HEK293 (cell line): ENCODE measurements around the gene FAM234A.
"Not testable (repeated sequence)": the region's sequence is repeated elsewhere in the genome, so short reads cannot be mapped to it uniquely, and the experiment has no call there.

Source experiments
- CTCF ChIA-PET: fragments of 350-600 bp; formaldehyde crosslinking; extraction: SDS; loops from one replicate; lab custom pipeline; 2021; ENCODE audit warnings: antibody characterized with exemption; lab: Yijun Ruan, JAX
- POLR2A ChIA-PET: fragments of 300-600 bp; formaldehyde crosslinking; extraction: SDS; loops from one replicate; lab custom pipeline; 2020; ENCODE audit warnings: antibody characterized with exemption, inconsistent platforms; lab: Yijun Ruan, JAX
- H3K27ac ChIP-seq: fragments of 200-500 bp; sonication (Bioruptor generic); 2 replicates; pipeline ENCODE4 v1.5.1; 2014; ENCODE audit warnings: low read depth, low read length, control low read depth, inconsistent platforms; ENCODE audit errors: extremely low read depth
- H3K36me3 ChIP-seq, 2 experiments: fragments of 200-500 bp in 1 of 2; sonication (Bioruptor generic) in 1 of 2; 1 replicate in 1 of 2; 2 replicates in 1 of 2; pipeline ENCODE4 v1.5.1; 2014 to 2017; ENCODE audit warnings: inconsistent platforms in 2 of 2, low read length in 2 of 2; ENCODE audit not compliant: control insufficient read depth in 2 of 2, insufficient read depth in 1 of 2
- H3K4me1 ChIP-seq: fragments of 200-500 bp; sonication (Bioruptor generic); 2 replicates; pipeline ENCODE4 v1.5.1; 2014; ENCODE audit warnings: mild to moderate bottlenecking, low read length, inconsistent platforms; ENCODE audit not compliant: control insufficient read depth, insufficient read depth
- H3K4me3 ChIP-seq: 2 replicates; pipeline ENCODE4 v1.5.1; 2011; ENCODE audit warnings: low read depth, mild to moderate bottlenecking, control low read depth, low read length, moderate library complexity
- H3K9me3 ChIP-seq: fragments of 200-500 bp; sonication (Bioruptor generic); 2 replicates; pipeline ENCODE4 v1.5.1; 2014; ENCODE audit warnings: low read depth, low read length, inconsistent platforms; ENCODE audit not compliant: control insufficient read depth, insufficient read depth
- CTCF ChIP-seq: fragments of 450-650 bp; formaldehyde crosslinking; IDR thresholded peaks from 2 replicates; pipeline ENCODE4 v1.5.1; 2016; ENCODE audit warnings: missing biosample characterization, missing genetic modification characterization
- MEIS1 ChIP-seq: sonication (generic); formaldehyde crosslinking; IDR thresholded peaks from 2 replicates; pipeline ENCODE4 v1.8.1; 2022; ENCODE audit warnings: missing genetic modification reagents, mild to moderate bottlenecking, borderline replicate concordance
- OVOL3 ChIP-seq: fragments of 450-650 bp; formaldehyde crosslinking; IDR thresholded peaks from 2 replicates; pipeline ENCODE4 v1.5.1; 2016; ENCODE audit warnings: missing biosample characterization, missing genetic modification characterization
- PBX3 ChIP-seq: sonication (generic); formaldehyde crosslinking; IDR thresholded peaks from 2 replicates; pipeline ENCODE4 v1.8.1; 2022; ENCODE audit warnings: mild to moderate bottlenecking, moderate library complexity, missing genetic modification reagents
- ZIC2 ChIP-seq: fragments of 450-650 bp; formaldehyde crosslinking; IDR thresholded peaks from 2 replicates; pipeline ENCODE4 v1.5.1; 2016; ENCODE audit warnings: missing biosample characterization, missing genetic modification characterization
- ZNF121 ChIP-seq: fragments of 450-650 bp; formaldehyde crosslinking; IDR thresholded peaks from 2 replicates; pipeline ENCODE4 v1.5.1; 2016; ENCODE audit warnings: missing biosample characterization, missing genetic modification characterization
- ZNF18 ChIP-seq: fragments of 450-650 bp; formaldehyde crosslinking; IDR thresholded peaks from 2 replicates; pipeline ENCODE4 v1.5.1; 2016; ENCODE audit warnings: missing biosample characterization, missing genetic modification characterization
- ZNF19 ChIP-seq: fragments of 450-650 bp; formaldehyde crosslinking; IDR thresholded peaks from 2 replicates; pipeline ENCODE4; 2016; ENCODE audit warnings: missing biosample characterization, missing genetic modification characterization, low read depth
- ZNF350 ChIP-seq: fragments of 450-650 bp; formaldehyde crosslinking; IDR thresholded peaks from 2 replicates; pipeline ENCODE4 v1.5.0; 2017; ENCODE audit warnings: missing biosample characterization, mild to moderate bottlenecking, missing genetic modification characterization
- ZNF473 ChIP-seq: fragments of 450-650 bp; formaldehyde crosslinking; IDR thresholded peaks from 2 replicates; pipeline ENCODE4 v1.5.1; 2017; ENCODE audit warnings: missing biosample characterization, missing genetic modification characterization
- ZNF501 ChIP-seq: fragments of 450-650 bp; formaldehyde crosslinking; IDR thresholded peaks from 2 replicates; pipeline ENCODE4 v1.5.1; 2016; ENCODE audit warnings: missing biosample characterization, missing genetic modification characterization
- ZNF529 ChIP-seq: fragments of 450-650 bp; formaldehyde crosslinking; IDR thresholded peaks from 2 replicates; pipeline ENCODE4 v1.5.1; 2017; ENCODE audit warnings: missing genetic modification characterization, missing biosample characterization; ENCODE audit not compliant: insufficient replicate concordance
- ZNF629 ChIP-seq: fragments of 450-650 bp; formaldehyde crosslinking; IDR thresholded peaks from 2 replicates; pipeline ENCODE4 v1.5.1; 2017; ENCODE audit warnings: missing biosample characterization, missing genetic modification characterization
- ZNF692 ChIP-seq: fragments of 450-650 bp; formaldehyde crosslinking; IDR thresholded peaks from 2 replicates; pipeline ENCODE4 v1.5.1; 2016; ENCODE audit warnings: missing biosample characterization, missing genetic modification characterization
- ZNF768 ChIP-seq: fragments of 450-650 bp; formaldehyde crosslinking; IDR thresholded peaks from 2 replicates; pipeline ENCODE4 v1.5.1; 2018; ENCODE audit warnings: missing biosample characterization, mild to moderate bottlenecking, missing genetic modification characterization
- ZSCAN30 ChIP-seq: fragments of 450-650 bp; IDR thresholded peaks from 2 replicates; pipeline ENCODE4 v1.5.1; 2018; ENCODE audit warnings: missing biosample characterization, mild to moderate bottlenecking, missing genetic modification characterization, moderate library complexity
- TF ChIP-seq, protein P1 (sequence below): fragments of 450-650 bp; formaldehyde crosslinking; IDR thresholded peaks from 2 replicates; pipeline ENCODE4 v1.5.1; 2017; ENCODE audit warnings: missing biosample characterization, missing genetic modification characterization
- TF ChIP-seq, protein P2 (sequence below): fragments of 450-650 bp; formaldehyde crosslinking; IDR thresholded peaks from 2 replicates; pipeline ENCODE4 v1.5.1; 2016; ENCODE audit warnings: missing biosample characterization, missing genetic modification characterization

The FAM234A gene

DNA sequence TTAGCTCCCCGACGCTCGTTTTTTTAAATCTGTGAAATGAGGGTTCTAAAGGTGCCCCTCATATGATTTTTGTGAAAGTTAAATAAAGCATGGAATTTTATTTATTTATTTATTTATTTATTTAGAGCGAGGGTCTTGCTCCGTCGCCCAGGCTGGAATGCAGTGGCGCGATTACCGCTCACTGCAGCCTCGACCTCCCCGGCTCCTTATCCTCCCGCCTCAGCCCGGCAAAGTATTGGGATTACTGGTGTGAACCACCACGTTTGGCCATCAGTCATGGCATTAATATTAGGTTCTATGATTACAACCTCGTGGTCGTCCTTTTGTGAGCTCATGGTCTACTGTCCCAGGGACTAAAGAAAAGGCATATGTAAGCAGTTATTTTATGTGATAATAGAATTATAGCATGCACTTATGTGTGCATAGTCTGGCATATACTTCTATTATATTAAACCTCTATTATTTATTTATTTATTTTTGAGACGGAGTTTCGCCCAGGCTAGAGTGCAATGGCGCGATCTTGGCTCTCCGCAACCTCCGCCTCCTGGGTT is 4.8 kb upstream of the FAM234A start:
- Histone ChIP-seq H3K4me3 (peak overlapping the region; percentile 89; the same call in 1 of the 2 replicates), H3K36me3 (peaks cover 7 to 30% of the 10 kb centered on the region in 2 experiments), H3K9me3 (no peaks in the 10 kb centered on the region), H3K27ac (no peak overlapping the region), H3K4me1 (no peaks in the 10 kb centered on the region)
- POLR2A ChIA-PET: interaction anchor here (3.9 kb wide), 1 partner anchor 123 kb away, joined by 31 read pairs; the partner anchor contains the start of gene AXIN1
- TF ChIP-seq PBX3 (CRISPR knock-in tag): no peak
- TF ChIP-seq, protein P1, sequence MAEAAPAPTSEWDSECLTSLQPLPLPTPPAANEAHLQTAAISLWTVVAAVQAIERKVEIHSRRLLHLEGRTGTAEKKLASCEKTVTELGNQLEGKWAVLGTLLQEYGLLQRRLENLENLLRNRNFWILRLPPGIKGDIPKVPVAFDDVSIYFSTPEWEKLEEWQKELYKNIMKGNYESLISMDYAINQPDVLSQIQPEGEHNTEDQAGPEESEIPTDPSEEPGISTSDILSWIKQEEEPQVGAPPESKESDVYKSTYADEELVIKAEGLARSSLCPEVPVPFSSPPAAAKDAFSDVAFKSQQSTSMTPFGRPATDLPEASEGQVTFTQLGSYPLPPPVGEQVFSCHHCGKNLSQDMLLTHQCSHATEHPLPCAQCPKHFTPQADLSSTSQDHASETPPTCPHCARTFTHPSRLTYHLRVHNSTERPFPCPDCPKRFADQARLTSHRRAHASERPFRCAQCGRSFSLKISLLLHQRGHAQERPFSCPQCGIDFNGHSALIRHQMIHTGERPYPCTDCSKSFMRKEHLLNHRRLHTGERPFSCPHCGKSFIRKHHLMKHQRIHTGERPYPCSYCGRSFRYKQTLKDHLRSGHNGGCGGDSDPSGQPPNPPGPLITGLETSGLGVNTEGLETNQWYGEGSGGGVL (tag by site-specific recombination): no peak
- TF ChIP-seq ZNF692: no peak
- TF ChIP-seq ZNF350 (tag by site-specific recombination): no peak
- no peak for TF ChIP-seq ZNF529 (tag by site-specific recombination)
- TF ChIP-seq ZSCAN30 (tag by site-specific recombination): no peak
- TF ChIP-seq OVOL3 (tag by site-specific recombination): no peak
- TF ChIP-seq ZNF19 (tag by site-specific recombination): no peak
- no peak for TF ChIP-seq ZNF473 (tag by site-specific recombination)
- no peak for TF ChIP-seq ZIC2
- TF ChIP-seq ZNF18 (tag by site-specific recombination): no peak
- TF ChIP-seq MEIS1 (CRISPR knock-in tag): no peak
- TF ChIP-seq CTCF (tag by site-specific recombination): no peak
- no peak for TF ChIP-seq ZNF768 (tag by site-specific recombination)
- no peak for TF ChIP-seq ZNF629 (tag by site-specific recombination)
- no peak for TF ChIP-seq ZNF121
- TF ChIP-seq, protein P2, sequence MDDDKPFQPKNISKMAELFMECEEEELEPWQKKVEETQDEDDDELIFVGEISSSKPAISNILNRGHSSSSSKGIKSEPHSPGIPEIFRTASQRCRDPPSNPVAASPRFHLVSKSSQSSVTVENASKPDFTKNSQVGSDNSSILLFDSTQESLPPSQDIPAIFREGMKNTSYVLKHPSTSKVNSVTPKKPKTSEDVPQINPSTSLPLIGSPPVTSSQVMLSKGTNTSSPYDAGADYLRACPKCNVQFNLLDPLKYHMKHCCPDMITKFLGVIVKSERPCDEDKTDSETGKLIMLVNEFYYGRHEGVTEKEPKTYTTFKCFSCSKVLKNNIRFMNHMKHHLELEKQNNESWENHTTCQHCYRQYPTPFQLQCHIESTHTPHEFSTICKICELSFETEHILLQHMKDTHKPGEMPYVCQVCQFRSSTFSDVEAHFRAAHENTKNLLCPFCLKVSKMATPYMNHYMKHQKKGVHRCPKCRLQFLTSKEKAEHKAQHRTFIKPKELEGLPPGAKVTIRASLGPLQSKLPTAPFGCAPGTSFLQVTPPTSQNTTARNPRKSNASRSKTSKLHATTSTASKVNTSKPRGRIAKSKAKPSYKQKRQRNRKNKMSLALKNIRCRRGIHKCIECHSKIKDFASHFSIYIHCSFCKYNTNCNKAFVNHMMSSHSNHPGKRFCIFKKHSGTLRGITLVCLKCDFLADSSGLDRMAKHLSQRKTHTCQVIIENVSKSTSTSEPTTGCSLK (tag by site-specific recombination): no peak
- TF ChIP-seq ZNF501: no peak
- CTCF ChIA-PET: interaction anchor here (0.7 kb wide), 1 partner anchor 81 kb away, joined by 8 read pairs; no protein-coding TSS in a partner anchor

DNA sequence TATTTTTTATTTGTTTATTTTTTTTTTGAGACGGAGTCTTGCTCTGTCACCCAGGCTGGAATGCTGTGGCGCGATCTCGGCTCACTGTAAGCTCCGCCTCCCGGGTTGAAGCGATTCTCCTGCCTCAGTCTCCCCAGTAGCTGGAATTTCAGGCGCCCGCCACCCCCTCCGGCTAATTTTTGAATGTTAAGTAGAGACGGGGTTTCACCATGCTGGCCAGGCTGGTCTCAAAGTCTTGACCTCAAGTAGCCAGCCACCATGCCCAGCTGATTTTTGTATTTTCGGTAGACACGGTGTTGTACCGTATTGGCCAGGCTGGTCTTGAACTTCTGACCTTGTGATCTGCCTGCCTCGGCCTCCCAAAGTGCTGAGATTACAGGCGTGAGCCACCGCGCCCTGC is 4.3 kb upstream of the FAM234A start:
- not testable (repeated sequence) for H3K4me1 ChIP-seq, H3K4me3 ChIP-seq, H3K27ac ChIP-seq, H3K9me3 ChIP-seq
- ChIA-PET POLR2A (interaction anchor here (3.9 kb wide), 1 partner anchor 122 kb away, joined by 31 read pairs; the partner anchor contains the start of gene AXIN1), CTCF (interaction anchor here (0.7 kb wide), 1 partner anchor 82 kb away, joined by 8 read pairs; no protein-coding TSS in a partner anchor)
- peaks cover 7 to 26% of the 10 kb centered on the region in 2 experiments for H3K36me3 ChIP-seq
